NCI-H82 treated with DMSO at 0.1 percent for 48 hours (cell line): ENCODE results near the gene IFI27L1.

ENCODE experiments used
- DNase-seq: peaks from one replicate; lab custom pipeline; 2025; ENCODE audit not compliant: unreplicated experiment; lab: John Stamatoyannopoulos, UW

The IFI27L1 gene

DNA sequence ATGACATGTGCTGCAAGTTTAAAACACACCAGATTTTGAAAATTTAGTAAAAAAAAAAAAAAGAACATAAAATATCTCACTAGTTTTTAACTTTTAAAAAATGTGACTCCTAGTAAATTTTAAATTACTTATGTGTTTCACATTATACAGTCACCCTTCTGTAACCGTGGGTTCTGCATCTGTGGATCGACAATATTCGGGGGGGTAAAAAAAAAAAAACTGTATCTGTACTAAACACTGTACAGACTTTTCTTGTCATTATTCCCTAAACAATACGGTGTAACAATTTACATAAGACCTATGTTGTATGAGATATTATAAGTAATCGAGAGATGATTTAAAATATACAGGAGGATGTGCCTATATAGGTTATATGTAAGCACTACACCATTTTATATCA is 3.3 kb upstream of the IFI27L1 start:
- no peak for DNase-seq

DNA sequence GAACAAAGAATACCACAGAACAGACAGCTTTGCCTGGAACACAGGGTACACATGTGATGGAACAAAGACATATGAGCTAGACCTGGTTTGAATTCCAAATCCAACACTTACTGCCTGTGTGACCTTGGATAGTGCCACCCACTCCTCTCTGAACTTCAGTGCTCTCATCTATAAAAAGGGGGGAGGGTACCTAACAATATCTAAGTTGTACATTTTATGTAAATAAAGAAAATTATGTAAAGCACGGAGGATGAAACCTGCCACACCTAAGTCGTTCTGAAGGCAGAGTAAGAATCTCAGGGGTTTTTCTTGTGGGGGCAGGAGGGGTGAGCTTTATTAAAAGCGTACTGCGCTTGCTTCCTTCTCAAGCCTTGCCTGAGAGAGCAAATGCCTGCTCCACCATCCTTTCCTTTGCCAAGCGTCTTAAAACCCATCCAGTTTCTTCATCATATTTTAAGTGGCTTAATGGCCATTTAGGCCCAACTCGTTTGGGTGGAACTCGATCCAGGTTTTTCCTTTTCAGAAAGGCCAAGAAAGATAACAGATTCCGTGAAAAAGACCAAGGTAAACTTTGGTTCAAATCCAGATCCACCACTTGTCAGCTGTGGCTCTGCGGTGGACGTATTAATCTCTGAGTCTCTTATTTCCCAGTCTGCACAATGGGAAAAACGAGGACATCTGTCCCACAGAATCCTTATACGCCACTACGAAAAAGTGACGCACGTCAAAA is 1.1 kb upstream of the IFI27L1 start:
- no peak for DNase-seq

DNA sequence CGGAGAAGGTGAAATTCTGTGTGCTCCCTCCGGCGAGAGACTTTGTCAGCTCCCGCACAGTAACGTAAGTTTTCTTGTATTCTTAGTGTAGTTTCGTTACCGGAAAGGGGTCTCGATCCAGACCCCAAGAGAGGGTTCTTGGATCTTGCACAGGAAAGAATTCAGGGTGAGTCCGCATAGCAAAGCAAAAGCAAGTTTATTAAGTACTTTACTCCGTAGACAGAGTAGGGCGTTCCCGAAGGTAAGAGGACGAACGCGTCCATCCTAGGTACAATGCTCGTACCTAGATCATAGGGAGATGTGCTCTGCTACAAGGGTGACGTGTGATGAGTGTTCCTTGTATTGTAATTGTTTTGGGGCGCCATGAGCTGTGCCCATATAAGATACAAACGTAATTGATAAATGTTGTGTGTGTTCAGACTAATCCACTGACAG is 293 bp downstream of the IFI27L1 start:
- DNase-seq, result no peak

DNA sequence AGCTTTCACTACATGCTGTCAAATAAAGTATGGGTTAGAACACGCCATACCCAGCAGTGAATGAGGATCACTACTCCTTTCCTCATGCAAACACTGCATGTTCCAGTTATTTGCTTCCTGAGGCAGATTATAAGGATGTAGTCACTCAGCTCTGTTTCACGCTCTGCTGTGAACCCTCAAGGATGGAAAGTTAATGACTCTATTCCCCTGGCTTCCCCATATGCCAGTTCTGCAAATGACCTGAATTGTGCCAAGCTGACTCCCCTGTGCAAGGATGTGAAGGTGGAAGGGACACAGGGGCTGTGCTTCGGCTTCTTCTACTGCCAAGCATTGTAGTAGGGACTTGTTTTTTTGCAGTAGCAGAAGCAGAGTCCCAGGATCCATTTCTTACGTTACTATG is 6.8 kb downstream of the IFI27L1 start:
- DNase-seq, result no peak

DNA sequence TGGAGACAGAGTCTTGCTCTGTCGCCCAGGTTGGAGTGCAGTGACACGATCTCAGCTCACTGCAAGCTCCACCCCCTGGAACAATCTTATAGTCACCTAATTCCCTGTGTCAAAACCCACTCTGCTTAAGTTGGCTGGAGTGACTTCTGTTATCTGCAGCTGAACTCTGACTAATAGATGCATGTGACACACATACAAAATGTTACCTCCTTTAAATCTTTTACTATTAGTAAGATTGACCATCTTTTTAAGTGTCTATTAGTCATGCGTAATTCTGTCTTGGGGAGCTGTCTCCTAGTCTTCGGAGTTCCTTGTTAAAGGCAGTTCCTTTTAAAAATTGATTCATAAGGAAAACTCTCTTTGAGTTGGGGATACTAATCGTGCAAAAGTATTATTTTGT is 7.4 kb downstream of the IFI27L1 start:
- no peak for DNase-seq

DNA sequence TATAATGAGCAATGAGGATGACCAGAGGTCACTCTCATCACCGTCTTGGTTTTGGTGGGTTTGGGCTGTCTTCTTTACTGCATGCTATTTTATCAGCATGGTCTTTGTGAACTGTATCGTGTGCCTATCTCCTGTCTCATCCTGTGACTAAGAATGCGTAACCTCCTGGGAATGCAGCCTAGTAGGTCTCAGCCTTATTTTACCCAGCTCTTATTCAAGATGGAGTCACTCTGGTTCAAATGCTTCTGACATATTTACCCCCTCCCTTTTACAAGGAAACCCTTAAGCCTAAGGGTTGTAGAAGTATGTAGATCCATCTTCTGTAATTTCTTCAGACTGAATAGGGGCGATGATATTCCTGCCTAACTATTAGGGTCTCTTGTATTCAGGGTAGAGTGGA is 8.4 kb downstream of the IFI27L1 start:
- DNase-seq, result no peak

DNA sequence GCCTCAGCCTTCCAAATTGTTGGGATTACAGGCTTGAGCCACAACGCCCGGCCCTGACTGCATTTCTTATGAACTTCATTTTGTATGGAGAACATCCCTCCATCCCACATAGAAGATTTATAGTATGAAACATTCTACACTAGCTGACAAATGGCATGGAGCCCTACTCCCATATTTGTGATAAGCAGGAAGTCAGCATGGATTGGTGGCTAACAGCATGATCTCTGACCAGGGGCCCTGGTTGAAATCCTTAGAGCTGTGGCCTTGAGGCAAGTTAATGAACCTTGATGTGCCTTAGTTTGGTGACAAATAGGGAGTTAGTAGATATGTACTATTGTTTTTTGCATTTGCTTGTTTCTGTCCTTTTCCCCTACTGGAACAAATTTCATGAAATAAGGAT is 12.3 kb downstream of the IFI27L1 start:
- DNase-seq, result no peak

DNA sequence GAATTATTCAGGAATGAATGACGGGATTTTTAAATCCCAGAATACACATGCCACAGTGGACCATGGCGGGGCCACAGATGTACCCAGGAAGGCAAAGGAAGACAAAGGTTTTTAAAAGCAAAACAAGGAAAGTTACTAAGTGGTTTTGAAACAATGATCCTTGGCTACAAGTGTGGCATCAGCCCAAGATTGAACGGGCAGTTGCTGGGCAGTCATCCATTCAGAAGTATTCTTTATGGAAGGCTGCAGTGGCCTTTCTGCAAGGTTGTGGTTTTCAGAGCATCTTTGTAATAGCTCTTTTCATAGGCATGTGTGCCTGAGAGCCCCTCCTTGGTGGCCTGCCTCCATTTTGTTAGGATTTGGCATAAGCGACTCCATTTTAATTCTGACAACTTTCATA is 16.0 kb downstream of the IFI27L1 start:
- DNase-seq, result no peak

DNA sequence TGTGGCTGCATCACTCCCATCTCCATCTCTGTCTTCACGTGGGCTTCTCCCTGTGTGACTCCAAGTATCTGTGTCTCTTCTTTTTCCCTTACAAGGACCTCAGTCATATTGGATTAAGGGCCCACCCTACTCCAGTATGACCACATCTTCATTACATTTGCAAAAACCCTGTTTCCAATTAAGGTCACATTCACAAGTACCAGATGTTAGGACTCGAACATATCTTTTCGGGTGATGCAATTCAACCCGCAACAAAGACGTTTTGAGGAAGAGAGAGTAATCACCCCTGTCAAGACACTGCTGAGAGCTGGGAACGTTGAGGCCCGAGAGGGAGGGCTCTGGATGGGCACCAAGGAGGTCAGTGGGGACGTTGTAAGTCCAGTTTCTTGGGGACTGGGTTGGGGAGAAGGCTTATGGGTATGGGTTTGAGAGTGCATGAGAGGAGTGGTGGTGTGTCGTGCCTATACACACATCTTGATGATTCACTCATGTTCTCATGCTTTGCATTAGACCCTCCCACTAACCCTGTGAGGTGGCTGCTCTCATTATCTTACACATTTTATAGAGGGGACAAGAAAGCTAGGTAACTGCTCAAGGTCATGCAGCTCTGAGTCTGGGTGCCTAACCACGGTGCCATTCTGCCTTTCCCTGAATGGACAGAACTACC is 17.3 kb downstream of the IFI27L1 start:
- DNase-seq, result no peak

DNA sequence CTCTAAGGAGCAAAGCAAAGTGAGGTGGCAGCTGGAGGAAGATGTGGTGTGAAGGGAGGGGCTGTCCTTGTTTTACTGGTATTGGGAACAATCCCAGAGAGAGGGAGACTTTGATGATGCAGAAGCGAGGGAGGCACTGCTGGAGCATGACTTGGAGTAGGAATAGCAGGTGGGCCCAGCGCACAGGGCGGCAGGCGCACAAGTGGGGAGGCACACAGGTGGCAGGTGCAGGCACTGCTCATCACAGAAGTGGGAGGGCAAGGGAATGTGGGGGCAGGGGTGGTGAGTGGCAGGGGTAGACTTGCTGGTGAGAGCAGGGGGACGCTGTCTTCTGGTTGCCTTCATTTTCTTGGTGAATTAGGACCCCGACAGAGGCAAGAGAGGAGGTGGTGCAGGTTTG is 17.9 kb downstream of the IFI27L1 start:
- no peak for DNase-seq

DNA sequence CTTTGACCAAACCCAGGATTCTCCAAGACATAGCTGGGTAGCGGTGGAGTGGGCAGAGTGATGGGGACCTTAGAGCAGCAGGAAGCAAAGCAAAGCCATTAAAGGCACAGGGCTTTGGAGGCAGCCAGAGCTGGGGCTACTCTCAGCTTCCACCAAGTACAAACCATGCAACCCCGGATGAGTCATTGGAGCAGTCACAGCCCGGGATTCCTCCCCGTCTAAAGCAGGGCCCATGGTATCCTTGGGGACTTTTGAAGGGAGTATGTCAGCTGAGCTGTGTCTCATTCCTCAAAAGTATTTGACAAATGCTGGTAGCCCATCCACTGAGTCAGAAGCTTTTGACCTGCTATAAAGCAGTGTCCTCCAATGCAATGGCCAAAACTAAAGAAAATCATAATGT is 19.7 kb downstream of the IFI27L1 start:
- DNase-seq, result no peak

DNA sequence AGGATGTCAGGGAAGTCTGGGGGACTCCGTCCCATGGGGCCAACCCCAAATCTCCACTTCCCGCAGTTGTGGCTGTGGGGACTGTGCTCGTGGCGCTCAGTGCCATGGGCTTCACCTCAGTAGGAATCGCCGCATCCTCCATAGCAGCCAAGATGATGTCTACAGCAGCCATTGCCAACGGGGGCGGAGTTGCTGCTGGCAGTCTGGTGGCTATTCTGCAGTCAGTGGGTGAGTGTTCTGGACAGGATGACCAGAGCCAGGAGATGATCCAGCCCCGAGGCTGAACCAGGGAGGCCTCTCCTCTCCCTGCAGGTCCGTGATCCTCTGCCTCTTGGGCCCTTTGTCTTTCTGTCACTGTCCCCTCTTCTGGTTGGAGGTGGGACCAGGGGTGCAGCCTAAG is 20.6 kb downstream of the IFI27L1 start:
- no peak for DNase-seq

DNA sequence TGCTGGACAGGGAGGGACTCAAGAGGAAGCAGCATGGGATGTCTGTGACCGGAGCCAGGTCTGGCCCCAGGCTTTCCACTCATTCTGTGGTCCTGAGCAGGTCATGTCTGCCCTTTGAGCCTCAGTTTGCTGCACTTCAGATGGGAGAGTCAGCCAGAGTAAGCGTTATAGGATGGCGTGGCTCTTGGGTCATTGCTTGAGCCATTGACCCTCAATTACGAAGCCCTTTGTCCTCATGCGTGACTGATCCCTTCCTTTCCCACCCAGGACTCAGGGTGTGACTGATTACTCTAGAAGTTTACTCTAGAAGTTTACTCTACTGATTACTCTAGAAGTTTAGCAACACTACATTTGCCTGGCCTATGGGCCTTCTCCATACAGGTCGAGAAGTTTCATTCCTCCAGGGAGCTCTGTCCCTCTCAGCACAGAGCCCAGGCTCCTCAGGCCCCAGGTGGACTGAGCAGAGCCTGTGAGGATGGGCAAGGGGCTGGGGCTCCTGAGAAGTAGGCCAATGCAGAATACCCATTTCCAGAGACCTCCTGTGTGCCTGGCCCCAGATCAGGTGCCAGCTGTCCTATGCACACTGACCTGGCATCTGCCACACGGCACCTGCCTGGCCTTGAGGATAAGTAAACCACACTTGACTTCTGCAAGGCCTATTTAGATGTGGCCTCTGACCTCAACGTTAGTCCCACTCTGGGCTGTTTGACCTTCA is 21.8 kb downstream of the IFI27L1 start:
- DNase-seq, result no peak

DNA sequence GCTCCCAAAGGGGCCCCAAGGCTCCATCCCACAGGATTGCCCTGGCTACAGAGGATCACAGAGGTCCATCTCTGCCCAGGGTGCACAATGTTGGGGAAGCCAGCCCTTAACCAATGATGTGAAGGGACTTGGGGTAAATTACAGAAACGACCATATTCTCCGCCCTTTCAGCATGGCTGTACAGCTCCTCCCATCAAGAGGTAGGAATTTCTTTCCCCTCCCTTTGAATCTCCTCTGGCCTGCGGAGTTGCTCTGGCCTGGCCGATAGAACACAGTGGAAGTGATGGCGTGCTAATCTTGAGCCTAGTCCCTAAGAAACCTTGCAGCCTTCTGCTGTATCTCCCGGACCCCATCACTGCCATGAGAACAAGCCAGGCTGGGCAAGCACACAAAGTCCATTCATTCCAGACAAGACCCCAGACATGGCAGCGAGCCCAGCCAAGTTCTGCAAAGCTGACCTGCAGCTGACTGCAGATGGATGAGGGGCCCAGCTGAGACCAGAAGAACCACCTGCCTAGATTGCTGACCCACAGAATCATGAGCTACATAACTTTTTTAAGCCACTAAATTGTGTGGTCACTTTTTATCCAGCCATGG is 22.5 kb downstream of the IFI27L1 start:
- no peak for DNase-seq

DNA sequence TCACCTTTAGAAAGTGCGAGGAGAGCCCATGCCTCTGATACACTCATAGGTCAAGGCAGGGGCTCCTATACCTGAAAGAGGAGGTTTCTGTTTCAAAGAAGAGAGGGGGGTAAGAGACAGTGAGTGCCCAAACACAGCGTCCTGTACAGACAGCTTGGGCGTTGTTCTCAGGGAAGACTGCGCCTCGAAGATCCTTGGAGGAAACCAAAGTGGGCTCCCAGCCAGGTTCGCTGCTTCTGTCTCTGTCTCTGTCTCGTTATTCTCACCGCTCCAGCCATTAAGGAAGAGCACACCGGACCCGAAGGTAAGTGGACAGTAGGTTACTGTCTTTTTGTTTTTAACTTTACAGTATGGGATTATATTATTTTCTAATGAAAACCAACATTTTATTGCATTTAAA is 23.6 kb downstream of the IFI27L1 start:
- DNase-seq, result no peak

DNA sequence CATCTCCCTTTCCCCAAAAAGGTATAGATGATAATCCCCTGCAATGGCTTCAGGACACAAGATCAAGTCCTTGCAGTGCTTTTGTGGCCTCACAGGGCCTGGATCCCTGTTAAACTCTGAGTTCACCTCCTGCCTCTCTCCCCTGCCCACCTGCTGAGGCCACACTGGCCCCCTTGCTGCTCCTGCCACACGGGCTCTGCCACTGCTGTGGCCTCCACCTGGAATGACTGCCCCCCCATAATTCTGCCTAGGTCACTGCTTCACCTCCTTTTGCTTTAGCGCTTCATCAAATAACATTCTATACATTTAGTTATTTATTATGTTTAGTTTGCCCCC is 28.8 kb downstream of the IFI27L1 start:
- DNase-seq, result no peak

DNA sequence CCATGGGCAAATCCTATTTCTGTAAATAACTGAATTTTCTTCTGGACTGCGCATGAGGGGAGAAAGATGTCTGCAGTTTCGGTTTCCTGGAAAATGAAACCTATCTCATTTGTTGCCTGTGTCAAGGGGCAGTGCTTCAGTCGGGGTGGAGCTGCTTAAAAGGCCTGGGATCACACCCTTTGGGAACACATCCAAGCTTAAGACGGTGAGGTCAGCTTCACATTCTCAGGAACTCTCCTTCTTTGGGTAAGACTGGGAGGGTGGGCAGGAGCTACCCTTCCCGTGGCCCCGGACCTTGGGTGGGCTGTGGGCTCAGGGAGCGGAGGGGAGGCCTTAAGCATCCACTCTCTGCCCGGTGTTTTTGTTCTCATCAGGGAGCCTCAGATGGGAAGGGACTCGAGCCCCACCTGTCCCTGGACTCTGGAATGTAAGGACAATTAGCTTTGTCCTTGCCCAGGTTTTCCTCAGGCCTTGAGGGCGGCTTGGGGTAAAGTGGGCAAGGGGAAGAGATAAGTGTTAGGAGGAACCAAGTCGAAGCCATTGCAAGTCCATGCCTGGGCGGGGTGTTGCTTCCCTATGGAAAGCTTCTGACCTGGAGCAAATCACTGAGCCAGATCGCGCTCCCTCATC is 29.6 kb downstream of the IFI27L1 start, which contains the start of gene IFI27:
IFI27 (plus strand) TSS at position 185 of the 630 bp plus-strand sequence.
- no peak for DNase-seq

DNA sequence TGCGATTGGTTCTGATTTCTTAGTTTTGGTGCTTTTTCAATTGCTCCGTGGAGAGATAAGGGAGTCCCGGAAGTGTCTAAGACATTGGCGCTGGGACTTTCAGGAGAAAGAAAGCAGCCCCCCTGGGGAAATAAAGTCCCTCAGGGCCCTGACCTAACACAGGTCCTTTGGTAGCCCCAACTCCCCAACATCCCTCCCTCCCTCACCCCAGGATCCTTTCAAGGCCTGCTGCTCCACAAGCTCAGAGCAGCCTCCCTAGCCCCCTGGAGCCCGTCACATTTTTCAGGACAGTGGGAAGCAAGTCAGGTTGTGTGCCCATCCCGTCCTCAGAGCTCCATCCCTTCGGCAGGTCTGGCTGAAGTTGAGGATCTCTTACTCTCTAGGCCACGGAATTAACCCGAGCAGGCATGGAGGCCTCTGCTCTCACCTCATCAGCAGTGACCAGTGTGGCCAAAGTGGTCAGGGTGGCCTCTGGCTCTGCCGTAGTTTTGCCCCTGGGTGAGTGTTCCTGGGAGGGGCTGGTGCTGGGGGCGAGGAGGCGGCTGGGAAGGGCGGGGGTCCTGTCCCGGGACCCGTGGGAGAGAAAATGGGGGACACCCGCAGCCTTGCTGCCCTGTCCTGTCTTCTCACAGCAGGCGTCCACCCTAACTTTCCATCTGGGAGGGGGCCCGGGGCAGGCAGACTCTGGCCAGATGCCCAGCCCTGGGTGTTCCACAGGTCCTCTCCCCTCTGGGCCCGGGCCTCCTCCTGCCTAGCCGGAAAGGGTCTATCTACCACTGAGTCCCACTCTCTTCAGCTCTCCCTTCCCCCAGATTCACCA is 30.4 kb downstream of the IFI27L1 start:
- DNase-seq, result no peak

DNA sequence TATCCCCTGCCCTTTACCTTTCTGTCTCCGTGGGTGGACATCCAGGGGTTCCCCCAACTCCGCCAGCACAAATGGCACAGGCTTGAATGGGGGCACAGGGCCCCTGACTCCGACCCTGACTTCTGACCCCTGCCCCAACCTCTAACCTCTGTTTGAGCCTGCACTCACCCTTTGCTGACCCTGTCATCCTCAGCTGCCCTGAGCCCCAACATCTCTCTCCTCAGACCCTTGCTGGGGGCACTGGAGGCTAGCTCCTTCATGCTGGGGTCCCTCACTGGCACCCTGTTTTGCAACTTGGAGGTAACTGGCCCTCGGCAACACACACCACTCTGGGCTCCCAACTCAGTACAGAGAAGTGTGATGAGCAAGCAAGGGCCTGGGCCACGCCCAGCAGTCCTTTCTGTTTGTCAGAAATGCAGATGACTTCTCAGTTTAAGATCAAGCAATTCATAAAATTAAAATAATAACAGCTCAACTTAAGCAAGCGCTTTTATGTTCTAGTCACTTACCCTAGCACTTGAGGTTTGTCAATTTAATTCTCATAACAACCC is 31.5 kb downstream of the IFI27L1 start:
- DNase-seq, result no peak

DNA sequence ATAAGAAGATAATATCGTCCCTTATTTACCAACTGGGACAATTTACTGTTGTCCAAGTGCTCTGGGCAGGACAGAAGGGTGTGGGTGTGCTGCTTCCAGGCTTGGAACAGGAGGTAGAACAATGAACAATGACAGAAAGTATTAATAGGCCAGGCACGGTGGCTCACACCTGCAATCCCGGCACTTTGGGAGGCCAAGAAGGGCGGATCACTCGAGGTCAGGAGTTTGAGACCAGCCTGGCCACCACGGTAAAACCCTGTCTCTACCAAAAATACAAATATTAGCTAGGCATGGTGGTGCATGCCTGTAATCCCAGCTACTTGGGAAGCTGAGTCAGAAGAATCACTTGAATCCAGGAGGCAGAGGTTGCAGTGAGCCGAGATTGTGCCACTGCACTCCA is 32.0 kb downstream of the IFI27L1 start:
- no peak for DNase-seq
